H1 (cell line): ENCODE data around the gene DDN. TPM values are rescaled to one million over a fixed set of nuclear protein-coding genes. Genes with fewer than 3 reads are reported as not detected.

Experiments used
- CTCF ChIA-PET: fragments of 300-600 bp; sonication (Branson Sonifier 250); formaldehyde crosslinking; loops from one replicate; lab custom pipeline; 2021; ENCODE audit not compliant: partially characterized antibody; lab: Charles Lee
- POLR2A ChIA-PET: fragments of 300-600 bp; sonication (Branson Sonifier 250); formaldehyde crosslinking; loops from one replicate; lab custom pipeline; 2021; ENCODE audit warnings: inconsistent platforms; ENCODE audit not compliant: partially characterized antibody; lab: Charles Lee
- DNase-seq, 2 experiments: peaks; one replicate each; pipeline versions ENCODE4 v3.0.0 to v3.0.0-alpha.2; 2010 to 2022; ENCODE audit warnings: low spot score in 2 of 2, low read depth in 1 of 2, mixed read lengths in 1 of 2
- FAIRE-seq: peaks from 2 replicates; lab custom pipeline; 2011; peaks lifted over from hg19 to GRCh38; lab: Jason Lieb, UNC
- H2AFZ ChIP-seq: 2 replicates; pipeline ENCODE4 v1.8.1; 2012; ENCODE audit warnings: low read length, inconsistent platforms
- H2AK5ac ChIP-seq: 2 replicates; pipeline ENCODE4 v1.6.1; 2013; ENCODE audit warnings: low read depth, low read length
- H2BK120ac ChIP-seq: replicated peaks from 2 replicates; pipeline ENCODE3; 2013; ENCODE audit warnings: low read depth, low read length, inconsistent platforms
- H2BK12ac ChIP-seq: 2 replicates; pipeline ENCODE4 v1.6.1; 2013; ENCODE audit warnings: low read depth, low read length
- H2BK15ac ChIP-seq: 2 replicates; pipeline ENCODE4 v1.6.1; 2013; ENCODE audit warnings: low read length
- H2BK20ac ChIP-seq: 2 replicates; pipeline ENCODE4 v1.6.1; 2013; ENCODE audit warnings: low read length
- H2BK5ac ChIP-seq: 2 replicates; pipeline ENCODE4 v1.6.1; 2013; ENCODE audit warnings: low read depth, low read length
- H3K14ac ChIP-seq: 2 replicates; pipeline ENCODE4 v1.6.1; 2013; ENCODE audit warnings: inconsistent platforms; ENCODE audit not compliant: insufficient read length
- H3K18ac ChIP-seq: 2 replicates; pipeline ENCODE4 v1.6.1; 2013; ENCODE audit warnings: low read length; ENCODE audit errors: extremely low read depth
- H3K23ac ChIP-seq: 2 replicates; pipeline ENCODE4 v1.6.1; 2013; ENCODE audit warnings: inconsistent platforms; ENCODE audit not compliant: insufficient read length
- H3K23me2 ChIP-seq: 2 replicates; pipeline ENCODE4 v1.6.1; 2013; ENCODE audit warnings: low read depth, low read length
- H3K27ac ChIP-seq: 2 replicates; pipeline ENCODE4 v1.6.1; 2011; ENCODE audit warnings: low read depth, low read length, inconsistent platforms
- H3K27me3 ChIP-seq, 4 experiments: replicated peaks in 1 of 4; 1 replicate in 1 of 4; 2 replicates in 3 of 4; pipeline versions ENCODE4 v1.6.1 to v1.8.1; 2011 to 2013; ENCODE audit warnings: low read length in 3 of 4, mild to moderate bottlenecking in 3 of 4, inconsistent platforms in 2 of 4, mixed read lengths in 2 of 4, moderate library complexity in 1 of 4; ENCODE audit not compliant: control insufficient read depth in 3 of 4, insufficient read depth in 3 of 4; ENCODE audit errors: extremely low read depth in 1 of 4
- H3K36me3 ChIP-seq, 4 experiments: 2 replicates each; pipeline versions ENCODE4 v1.6.1 to v1.8.1; 2011 to 2013; ENCODE audit warnings: mild to moderate bottlenecking in 4 of 4, low read length in 3 of 4, moderate library complexity in 2 of 4, control low read depth in 1 of 4, inconsistent platforms in 1 of 4; ENCODE audit not compliant: insufficient read depth in 4 of 4, control insufficient read depth in 2 of 4
- H3K4ac ChIP-seq: replicated peaks from 2 replicates; pipeline ENCODE3; 2013; ENCODE audit warnings: low read length, low read depth, mixed read lengths, inconsistent platforms; ENCODE audit not compliant: insufficient read length
- H3K4me1 ChIP-seq, 4 experiments: replicated peaks in 1 of 4; 1 replicate in 1 of 4; 2 replicates in 3 of 4; pipeline versions ENCODE4 v1.6.1 to v1.8.1; 2011 to 2013; ENCODE audit warnings: low read length in 3 of 4, inconsistent platforms in 2 of 4, mixed read lengths in 1 of 4; ENCODE audit not compliant: insufficient read depth in 4 of 4, control insufficient read depth in 3 of 4
- H3K4me2 ChIP-seq, 2 experiments: 2 replicates each; pipeline versions ENCODE4 v1.6.1 to v1.8.1; 2011 to 2013; ENCODE audit warnings: low read depth in 2 of 2, low read length in 2 of 2, control low read depth in 1 of 2, inconsistent platforms in 1 of 2, mild to moderate bottlenecking in 1 of 2; ENCODE audit not compliant: insufficient read depth in 1 of 2
- H3K4me3 ChIP-seq, 4 experiments: fragments of 200-600, 300-600 bp in 1 of 4; sonication (generic), shearing (Covaris generic), sonication (Bioruptor Twin) in 1 of 4; 2 replicates each; pipeline versions ENCODE4 v1.5.1 to v1.8.1; 2011 to 2016; ENCODE audit warnings: low read length in 4 of 4, low read depth in 3 of 4, control low read depth in 2 of 4, inconsistent platforms in 2 of 4, mild to moderate bottlenecking in 2 of 4, mixed read lengths in 1 of 4, moderate library complexity in 1 of 4; ENCODE audit not compliant: insufficient read depth in 2 of 4; ENCODE audit errors: extremely low read depth in 1 of 4
- H3K56ac ChIP-seq: replicated peaks from 2 replicates; pipeline ENCODE3; 2013; ENCODE audit warnings: low read depth, mild to moderate bottlenecking, mixed read lengths, low read length, inconsistent platforms; ENCODE audit not compliant: insufficient read length
- H3K79me1 ChIP-seq: 2 replicates; pipeline ENCODE4 v1.6.1; 2013; ENCODE audit warnings: low read depth, low read length, control low read depth
- H3K79me2 ChIP-seq, 2 experiments: 2 replicates each; pipeline versions ENCODE4 v1.6.1 to v1.8.1; 2012 to 2013; ENCODE audit warnings: low read length in 2 of 2, mild to moderate bottlenecking in 2 of 2, inconsistent platforms in 1 of 2; ENCODE audit not compliant: insufficient read depth in 2 of 2, control insufficient read depth in 1 of 2
- H3K9ac ChIP-seq, 4 experiments: replicated peaks in 1 of 4; 1 replicate in 1 of 4; 2 replicates in 3 of 4; pipeline versions ENCODE4 v1.6.1 to v1.8.1; 2011 to 2013; ENCODE audit warnings: low read depth in 3 of 4, low read length in 3 of 4, control low read depth in 2 of 4, mild to moderate bottlenecking in 2 of 4, moderate library complexity in 2 of 4, inconsistent platforms in 1 of 4; ENCODE audit errors: extremely low read depth in 1 of 4
- H3K9me3 ChIP-seq, 2 experiments: 2 replicates each; pipeline versions ENCODE4 v1.6.1 to v1.8.1; 2012 to 2013; ENCODE audit warnings: mild to moderate bottlenecking in 2 of 2, moderate library complexity in 2 of 2, control low read depth in 1 of 2, inconsistent platforms in 1 of 2, low read depth in 1 of 2, low read length in 1 of 2, mixed read lengths in 1 of 2; ENCODE audit not compliant: insufficient read depth in 2 of 2
- H4K20me1 ChIP-seq, 2 experiments: replicated peaks in 1 of 2; 2 replicates each; pipeline versions ENCODE3 to v1.8.1; 2011 to 2013; ENCODE audit warnings: inconsistent platforms in 2 of 2, low read length in 2 of 2, mild to moderate bottlenecking in 1 of 2; ENCODE audit not compliant: insufficient read depth in 2 of 2, control insufficient read depth in 1 of 2
- H4K5ac ChIP-seq: 2 replicates; pipeline ENCODE4 v1.6.1; 2013; ENCODE audit warnings: low read length, low read depth, mixed read lengths, inconsistent platforms; ENCODE audit not compliant: insufficient read length
- H4K8ac ChIP-seq: 2 replicates; pipeline ENCODE4 v1.8.0; 2013; ENCODE audit warnings: mild to moderate bottlenecking, moderate library complexity, low read length, inconsistent platforms; ENCODE audit not compliant: insufficient read depth; ENCODE audit errors: extremely low read depth
- H4K91ac ChIP-seq: replicated peaks from 2 replicates; pipeline ENCODE3; 2013; ENCODE audit warnings: low read length, mixed read lengths, inconsistent platforms; ENCODE audit not compliant: insufficient read length
- CHD1 ChIP-seq: IDR thresholded peaks from 2 replicates; pipeline ENCODE4 v1.6.1; 2012; ENCODE audit warnings: low read depth, low read length, improper control_type of control experiment
- JUN ChIP-seq: IDR thresholded peaks from 2 replicates; pipeline ENCODE4 v1.6.1; 2011; ENCODE audit warnings: low read depth, mild to moderate bottlenecking, improper control_type of control experiment, low read length
- WGBS, 2 experiments: shearing (Covaris generic) in 1 of 2; methylation state at CpG; one replicate each; pipeline versions ENCODE4 v1.1.6 to v1.1.7; 2013 to 2015; ENCODE audit warnings: low lambda C conversion rate in 2 of 2, mixed read lengths in 2 of 2, inconsistent platforms in 1 of 2, low coverage in 1 of 2, missing lambda C conversion rate in 1 of 2; ENCODE audit not compliant: insufficient replicate concordance in 2 of 2, insufficient coverage in 1 of 2, insufficient read length in 1 of 2; ENCODE audit errors: extremely low coverage in 1 of 2, missing lambda C conversion rate in 1 of 2; 5-methylcytosine and 5-hydroxymethylcytosine counted together
- polyA plus RNA-seq, 7 experiments: library from polyadenylated mRNA; depleted of rRNA in 3 of 7; stranded (reverse) in 5 of 7; unstranded in 2 of 7; fragments of >200 nt in 5 of 7; fragments of 200-250 nt in 2 of 7; gene quantifications; 1 replicate in 5 of 7; 2 replicates in 1 of 7; 4 replicates in 1 of 7; pipeline versions ENCODE4 v1.2.1 to v1.2.3, GENCODE V29; 2011 to 2013; ENCODE audit warnings: missing spikeins in 2 of 7, mixed read lengths in 2 of 7
- total RNA-seq: library from RNA; stranded (reverse); fragmentation: NEBNext Ultra II Directional; extraction: Animal tissue kit (Norgen Biotek cat#: 25700); gene quantifications from 2 replicates; pipeline ENCODE4 v1.2.1, GENCODE V29; 2021
- TF ChIP-seq, protein P1 (sequence below): IDR thresholded peaks from 2 replicates; pipeline ENCODE4 v1.6.1; 2011; ENCODE audit warnings: low read length, improper control_type of control experiment

DDN gene
- total and polyA plus RNA-seq, 2 of the 8 experiments (the other 6 are each of a cell fraction or from before 2014, with no cell fraction given), result 0.14 to 0.30 TPM

DNA sequence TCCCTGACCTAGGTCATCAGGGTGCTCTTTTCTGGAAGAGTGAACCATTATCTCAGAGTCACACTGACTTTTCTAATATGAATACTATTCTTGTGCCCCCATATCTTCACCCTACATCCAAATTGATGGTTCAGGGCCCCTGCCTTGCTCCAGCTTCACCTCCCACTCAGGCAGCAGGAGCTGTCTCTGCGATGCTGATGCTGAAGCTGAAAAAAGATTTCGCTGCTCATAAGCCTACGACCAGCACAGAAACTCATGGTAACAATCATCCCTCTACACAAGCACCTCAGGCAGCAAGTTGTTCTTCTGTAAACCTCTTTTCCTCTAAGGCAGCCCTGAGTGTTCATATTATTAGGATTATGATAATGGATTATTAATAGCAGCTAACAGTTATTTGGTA lies 45.1 kb downstream of the DDN start:
- Histone ChIP-seq H4K5ac (no peak overlapping the region), H3K36me3 (peaks cover 3 to 34% (median 7%) of the 10 kb centered on the region in 4 experiments; a peak in 5 of 8 replicates)
- 95% methylated on average over 3 of the region's 3 CpGs; no CpG with 5 or more reads in 1 of the 2 experiments for WGBS, 2 experiments

More for the DNA sequence above, 45.1 kb downstream of the DDN start:
- ChIA-PET POLR2A (interaction anchor here (1.8 to 6.7 kb wide), 3 partner anchors 11 to 33 kb away, joined by 4 to 77 read pairs (median 8); no protein-coding TSS in a partner anchor), CTCF (interaction anchor here (1.5 to 40.8 kb wide), 4 partner anchors 20 to 62 kb away, joined by 3 to 1336 read pairs (median 144); partner anchors contain the start of genes DDN, FKBP11 and WNT1)
- H2BK20ac ChIP-seq, result no peak overlapping the region
- H3K27me3 ChIP-seq, result no peaks in the 10 kb centered on the region
- TF ChIP-seq, protein P1, sequence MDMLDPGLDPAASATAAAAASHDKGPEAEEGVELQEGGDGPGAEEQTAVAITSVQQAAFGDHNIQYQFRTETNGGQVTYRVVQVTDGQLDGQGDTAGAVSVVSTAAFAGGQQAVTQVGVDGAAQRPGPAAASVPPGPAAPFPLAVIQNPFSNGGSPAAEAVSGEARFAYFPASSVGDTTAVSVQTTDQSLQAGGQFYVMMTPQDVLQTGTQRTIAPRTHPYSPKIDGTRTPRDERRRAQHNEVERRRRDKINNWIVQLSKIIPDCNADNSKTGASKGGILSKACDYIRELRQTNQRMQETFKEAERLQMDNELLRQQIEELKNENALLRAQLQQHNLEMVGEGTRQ, result no peak
- no peak for TF ChIP-seq CHD1
- TF ChIP-seq JUN, result no peak
- peaks cover 5 to 14% (median 8%) of the 10 kb centered on the region in 4 experiments; a peak in 6 of 7 replicates for H3K4me1 ChIP-seq
- H2BK12ac ChIP-seq, result no peak overlapping the region
- H2BK5ac ChIP-seq, result no peak overlapping the region
- no peak overlapping the region for H2BK120ac ChIP-seq
- H3K56ac ChIP-seq, result no peak overlapping the region
- no peak overlapping the region for H2AFZ ChIP-seq
- H3K4ac ChIP-seq, result no peak overlapping the region
- no peak overlapping the region for H3K4me2 ChIP-seq
- no peak overlapping the region for H4K8ac ChIP-seq
- peaks cover 10% of the 10 kb centered on the region; the same call in 1 of the 2 replicates for H3K79me1 ChIP-seq
- H2AK5ac ChIP-seq, result no peak overlapping the region
- H3K9me3 ChIP-seq, result no peaks in the 10 kb centered on the region
- peaks cover 13 to 33% of the 10 kb centered on the region in 2 experiments for H4K20me1 ChIP-seq
- H4K91ac ChIP-seq, result no peak overlapping the region
- H3K23ac ChIP-seq, result no peak overlapping the region
- no peak overlapping the region for H3K27ac ChIP-seq
- H3K9ac ChIP-seq, result no peak overlapping the region
- peaks cover 36 to 69% of the 10 kb centered on the region in 2 experiments for H3K79me2 ChIP-seq
- H3K18ac ChIP-seq, result no peak overlapping the region
- DNase-seq, result no peak
- H3K4me3 ChIP-seq, result no peak overlapping the region
- H3K14ac ChIP-seq, result no peak overlapping the region
- no peak overlapping the region for H2BK15ac ChIP-seq
- FAIRE-seq, result no peak
- peaks cover 9% of the 10 kb centered on the region; the same call in 1 of the 2 replicates for H3K23me2 ChIP-seq
